Parathyroid adenoma (tissue), 2 donors: Measurements from ENCODE around the gene SOX18.

ENCODE experiments used
- H2AFZ ChIP-seq: fragments of 300-600 bp; sonication (generic); one replicate; pipeline ENCODE4 v1.7.0; 2017; ENCODE audit warnings: antibody characterized with exemption, mild to moderate bottlenecking
- H3K27ac ChIP-seq: fragments of 300-600 bp; sonication (generic); one replicate; pipeline ENCODE4 v1.7.0; 2017
- H3K27me3 ChIP-seq: fragments of 300-600 bp; sonication (generic); one replicate; pipeline ENCODE4 v1.7.0; 2017; ENCODE audit warnings: low read length; ENCODE audit not compliant: control insufficient read depth, insufficient read depth
- H3K36me3 ChIP-seq: fragments of 300-600 bp; sonication (generic); one replicate; pipeline ENCODE4 v1.7.0; 2017; ENCODE audit warnings: low read length; ENCODE audit not compliant: control insufficient read depth, insufficient read depth
- H3K4me1 ChIP-seq: fragments of 300-600 bp; sonication (generic); one replicate; pipeline ENCODE4 v1.7.0; 2017; ENCODE audit warnings: control low read depth
- H3K4me2 ChIP-seq: fragments of 300-600 bp; sonication (generic); one replicate; pipeline ENCODE4 v1.7.0; 2017; ENCODE audit warnings: low read length
- H3K4me3 ChIP-seq: fragments of 300-600 bp; sonication (generic); one replicate; pipeline ENCODE4 v1.7.0; 2017; ENCODE audit warnings: low read depth, low read length
- H3K79me2 ChIP-seq: fragments of 300-600 bp; sonication (generic); one replicate; pipeline ENCODE4 v1.7.0; 2017; ENCODE audit warnings: control low read depth
- H3K9ac ChIP-seq: fragments of 300-600 bp; sonication (generic); one replicate; pipeline ENCODE4 v1.7.0; 2017; ENCODE audit warnings: mild to moderate bottlenecking
- H3K9me3 ChIP-seq: fragments of 300-600 bp; sonication (generic); one replicate; pipeline ENCODE4 v1.7.0; 2017; ENCODE audit warnings: low read length; ENCODE audit not compliant: control insufficient read depth
- CTCF ChIP-seq: fragments of 300-600 bp; sonication (generic); IDR thresholded peaks from one replicate; pipeline ENCODE4 v1.7.0; 2017; ENCODE audit warnings: antibody characterized with exemption, mild to moderate bottlenecking
- donor health status: primary hyperparathyroidism.

The SOX18 gene

GRCh38 chr20:64027981-64028685 is 21.3 kb downstream of the SOX18 start:
- Histone ChIP-seq H3K27ac (no peak overlapping the region), H3K9me3 (no peaks in the 10 kb centered on the region), H3K4me1 (no peaks in the 10 kb centered on the region), H3K79me2 (peaks cover 11% of the 10 kb centered on the region), H3K36me3 (no peaks in the 10 kb centered on the region), H3K27me3 (no peaks in the 10 kb centered on the region), H3K4me3 (no peak overlapping the region), H2AFZ (no peak overlapping the region), H3K4me2 (no peak overlapping the region), H3K9ac (no peak overlapping the region)
- TF ChIP-seq CTCF: no peak

- no peaks in the 10 kb centered on the region for H3K9me3 ChIP-seq
- no peak for TF ChIP-seq CTCF
- H3K4me2 ChIP-seq: no peak overlapping the region
- H3K27ac ChIP-seq: no peak overlapping the region
- H3K79me2 ChIP-seq: peaks cover 20% of the 10 kb centered on the region
- H3K27me3 ChIP-seq: no peaks in the 10 kb centered on the region
- no peak overlapping the region for H3K9ac ChIP-seq
- H3K4me1 ChIP-seq: no peaks in the 10 kb centered on the region
- no peak overlapping the region for H2AFZ ChIP-seq
- no peaks in the 10 kb centered on the region for H3K36me3 ChIP-seq
- H3K4me3 ChIP-seq: no peak overlapping the region
Observed at GRCh38 chr20:64025826-64026412, 23.5 kb downstream of the SOX18 start.

- Histone ChIP-seq H3K79me2 (peaks cover 20% of the 10 kb centered on the region), H3K4me3 (no peak overlapping the region), H3K4me2 (no peak overlapping the region), H3K9me3 (no peaks in the 10 kb centered on the region), H2AFZ (no peak overlapping the region), H3K4me1 (no peaks in the 10 kb centered on the region), H3K9ac (no peak overlapping the region), H3K36me3 (no peaks in the 10 kb centered on the region), H3K27me3 (no peaks in the 10 kb centered on the region), H3K27ac (no peak overlapping the region)
- TF ChIP-seq CTCF: no peak
Observed at GRCh38 chr20:64025101-64025825, 24.2 kb downstream of the SOX18 start.

- H3K36me3 ChIP-seq: no peaks in the 10 kb centered on the region
- no peak overlapping the region for H3K27ac ChIP-seq
- H3K4me2 ChIP-seq: no peak overlapping the region
Observed at GRCh38 chr20:64024141-64024990, 25.1 kb downstream of the SOX18 start.

More at GRCh38 chr20:64024141-64024990, 25.1 kb downstream of the SOX18 start:
- Histone ChIP-seq H3K27me3 (no peaks in the 10 kb centered on the region), H2AFZ (no peak overlapping the region), H3K4me3 (no peak overlapping the region), H3K9ac (no peak overlapping the region), H3K9me3 (no peaks in the 10 kb centered on the region), H3K79me2 (peaks cover 24% of the 10 kb centered on the region), H3K4me1 (no peaks in the 10 kb centered on the region)
- TF ChIP-seq CTCF: no peak
